MM.1S (cell line): ENCODE results near the gene LAMTOR1.

Experiments
- DNase-seq: peaks from one replicate; pipeline ENCODE4 v3.0.0-alpha.2; 2015
- H2AFZ ChIP-seq: fragments of 300-600 bp; sonication (generic); 2 replicates; pipeline ENCODE4 v1.6.0; 2016; ENCODE audit warnings: antibody characterized with exemption, low read length
- H3F3A ChIP-seq: fragments of 300-600 bp; sonication (generic); 2 replicates; pipeline ENCODE4 v1.6.1; 2016; ENCODE audit warnings: mild to moderate bottlenecking, antibody characterized with exemption, low read length, moderate library complexity, mixed read lengths; ENCODE audit not compliant: insufficient read depth
- H3K27ac ChIP-seq: fragments of 300-600 bp; sonication (generic); 2 replicates; pipeline ENCODE4 v1.5.1; 2016; ENCODE audit warnings: mild to moderate bottlenecking, low read length
- H3K27me3 ChIP-seq: fragments of 300-600 bp; sonication (generic); replicated peaks from 2 replicates; pipeline ENCODE4 v1.6.0; 2016; ENCODE audit warnings: low read length; ENCODE audit not compliant: insufficient read depth
- H3K36me3 ChIP-seq: fragments of 300-600 bp; sonication (generic); replicated peaks from 2 replicates; pipeline ENCODE4 v1.6.1; 2016; ENCODE audit warnings: mild to moderate bottlenecking, low read length, mixed read lengths; ENCODE audit not compliant: insufficient read depth
- H3K4me1 ChIP-seq: fragments of 300-600 bp; sonication (generic); 2 replicates; pipeline ENCODE4 v1.6.1; 2016; ENCODE audit warnings: low read length, mixed read lengths
- H3K4me2 ChIP-seq: fragments of 300-600 bp; sonication (generic); 2 replicates; pipeline ENCODE4 v1.6.0; 2016; ENCODE audit warnings: low read depth, low read length
- H3K4me3 ChIP-seq: fragments of 300-600 bp; sonication (generic); 2 replicates; pipeline ENCODE4 v1.5.1; 2016; ENCODE audit warnings: low read length, mixed read lengths
- H3K79me2 ChIP-seq: fragments of 300-600 bp; sonication (generic); 2 replicates; pipeline ENCODE4 v1.6.1; 2016; ENCODE audit warnings: mixed run types, low read length, mixed read lengths
- H3K9ac ChIP-seq: fragments of 300-600 bp; sonication (generic); 2 replicates; pipeline ENCODE4 v1.6.1; 2016; ENCODE audit warnings: low read length, mixed read lengths
- H3K9me2 ChIP-seq: fragments of 300-600 bp; sonication (generic); replicated peaks from 2 replicates; pipeline ENCODE4 v1.6.1; 2016; ENCODE audit warnings: mild to moderate bottlenecking, low read length, mixed read lengths; ENCODE audit not compliant: insufficient read depth
- H3K9me3 ChIP-seq: fragments of 300-600 bp; sonication (generic); replicated peaks from 2 replicates; pipeline ENCODE4 v1.6.1; 2016; ENCODE audit warnings: mild to moderate bottlenecking, low read length, mixed read lengths; ENCODE audit not compliant: insufficient read depth
- H4K20me1 ChIP-seq: fragments of 300-600 bp; sonication (generic); 2 replicates; pipeline ENCODE4 v1.6.1; 2016; ENCODE audit warnings: mild to moderate bottlenecking, low read length, moderate library complexity, mixed read lengths; ENCODE audit not compliant: insufficient read depth
- EZH2 ChIP-seq: fragments of 300-600 bp; sonication (generic); optimal IDR thresholded peaks from 2 replicates; pipeline ENCODE3; 2017; ENCODE audit warnings: low read depth, mild to moderate bottlenecking, antibody characterized with exemption, low read length, mixed read lengths
- EZH2phosphoT487 ChIP-seq: fragments of 300-600 bp; sonication (generic); IDR thresholded peaks from 2 replicates; pipeline ENCODE4 v1.6.1; 2018; ENCODE audit warnings: antibody characterized with exemption, low read length
- TF ChIP-seq, protein P1 (sequence below): fragments of 300-600 bp; sonication (generic); IDR thresholded peaks from 2 replicates; pipeline ENCODE4 v1.5.1; 2016; ENCODE audit warnings: antibody characterized with exemption, low read length, mixed read lengths

LAMTOR1 gene

GRCh38 chr11:72119198-72119597 lies 16.1 kb upstream of the LAMTOR1 start:
- Histone ChIP-seq H3K79me2 (no peaks in the 10 kb centered on the region), H3K9me3 (no peaks in the 10 kb centered on the region), H3K4me2 (no peak overlapping the region), H3K27ac (no peak overlapping the region), H3F3A (no peaks in the 10 kb centered on the region), H2AFZ (0 out of 2 replicates have a peak overlapping the region, but pooled peaks have one; percentile 15), H3K4me3 (no peak overlapping the region), H4K20me1 (no peaks in the 10 kb centered on the region), H3K27me3 (no peaks in the 10 kb centered on the region), H3K36me3 (no peaks in the 10 kb centered on the region), H3K9me2 (no peaks in the 10 kb centered on the region), H3K4me1 (no peaks in the 10 kb centered on the region), H3K9ac (no peak overlapping the region)
- no peak for DNase-seq
- TF ChIP-seq EZH2phosphoT487 (no peak), EZH2 (no peak)
- TF ChIP-seq, protein P1, sequence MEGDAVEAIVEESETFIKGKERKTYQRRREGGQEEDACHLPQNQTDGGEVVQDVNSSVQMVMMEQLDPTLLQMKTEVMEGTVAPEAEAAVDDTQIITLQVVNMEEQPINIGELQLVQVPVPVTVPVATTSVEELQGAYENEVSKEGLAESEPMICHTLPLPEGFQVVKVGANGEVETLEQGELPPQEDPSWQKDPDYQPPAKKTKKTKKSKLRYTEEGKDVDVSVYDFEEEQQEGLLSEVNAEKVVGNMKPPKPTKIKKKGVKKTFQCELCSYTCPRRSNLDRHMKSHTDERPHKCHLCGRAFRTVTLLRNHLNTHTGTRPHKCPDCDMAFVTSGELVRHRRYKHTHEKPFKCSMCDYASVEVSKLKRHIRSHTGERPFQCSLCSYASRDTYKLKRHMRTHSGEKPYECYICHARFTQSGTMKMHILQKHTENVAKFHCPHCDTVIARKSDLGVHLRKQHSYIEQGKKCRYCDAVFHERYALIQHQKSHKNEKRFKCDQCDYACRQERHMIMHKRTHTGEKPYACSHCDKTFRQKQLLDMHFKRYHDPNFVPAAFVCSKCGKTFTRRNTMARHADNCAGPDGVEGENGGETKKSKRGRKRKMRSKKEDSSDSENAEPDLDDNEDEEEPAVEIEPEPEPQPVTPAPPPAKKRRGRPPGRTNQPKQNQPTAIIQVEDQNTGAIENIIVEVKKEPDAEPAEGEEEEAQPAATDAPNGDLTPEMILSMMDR: no peak

DNA sequence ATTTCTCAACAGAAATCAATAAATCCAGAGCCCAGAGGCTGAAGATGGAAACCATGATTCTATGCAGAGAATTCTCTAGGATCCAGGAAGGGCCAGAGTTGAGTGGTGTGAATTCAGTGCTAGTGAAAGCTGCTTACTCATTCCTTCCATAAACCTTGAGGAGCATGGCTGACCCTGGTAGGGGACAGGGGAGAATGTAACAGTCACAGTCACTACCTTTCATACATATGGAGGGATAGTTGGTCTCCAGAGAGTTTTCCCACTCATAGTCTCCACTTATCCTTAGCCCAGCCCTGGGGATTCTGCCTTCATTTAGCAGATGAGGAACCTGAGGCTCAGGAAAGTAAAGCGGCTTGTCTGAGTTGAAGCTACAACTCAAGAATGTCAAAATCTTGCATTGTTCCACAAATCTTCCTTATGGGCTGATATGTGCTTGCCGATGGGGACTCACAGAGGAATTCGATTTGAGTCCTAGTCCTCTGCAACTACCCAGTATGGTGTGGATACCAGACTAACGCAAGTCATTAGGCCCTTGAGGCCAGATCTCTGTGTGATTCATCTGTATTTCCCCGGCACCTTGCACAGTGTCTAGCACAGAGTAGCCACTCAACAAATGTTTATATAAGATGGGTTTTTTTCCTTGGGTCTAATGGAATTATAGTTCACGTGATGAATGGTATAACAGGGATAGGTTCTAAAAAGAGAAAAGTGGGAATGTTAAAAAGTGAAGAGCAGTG lies 13.1 kb upstream of the LAMTOR1 start:
- Histone ChIP-seq H4K20me1 (no peaks in the 10 kb centered on the region), H3K36me3 (no peaks in the 10 kb centered on the region), H3K4me1 (peaks cover 11% of the 10 kb centered on the region), H3K27me3 (no peaks in the 10 kb centered on the region), H3K9me3 (no peaks in the 10 kb centered on the region), H3F3A (peaks cover 6% of the 10 kb centered on the region; the same call in 1 of the 2 replicates), H3K4me3 (no peak overlapping the region), H3K4me2 (no peak overlapping the region), H3K9ac (no peak overlapping the region), H3K27ac (no peak overlapping the region), H2AFZ (no peak overlapping the region), H3K9me2 (no peaks in the 10 kb centered on the region), H3K79me2 (0 out of 2 replicates have a peak, but pooled peaks cover 4% of the 10 kb centered on the region)
- TF ChIP-seq, protein P1: no peak
- no peak for TF ChIP-seq EZH2phosphoT487
- TF ChIP-seq EZH2: no peak
- no peak for DNase-seq

GRCh38 chr11:72114570-72114969 lies 11.5 kb upstream of the LAMTOR1 start:
- Histone ChIP-seq H3K9ac (no peak overlapping the region), H3K36me3 (no peaks in the 10 kb centered on the region), H2AFZ (no peak overlapping the region), H3K4me1 (peaks cover 13% of the 10 kb centered on the region), H3K27ac (no peak overlapping the region), H4K20me1 (no peaks in the 10 kb centered on the region), H3K27me3 (no peaks in the 10 kb centered on the region), H3K4me2 (no peak overlapping the region), H3K79me2 (peaks cover 8% of the 10 kb centered on the region; the same call in 1 of the 2 replicates), H3F3A (peaks cover 8% of the 10 kb centered on the region; the same call in 1 of the 2 replicates), H3K9me2 (no peaks in the 10 kb centered on the region), H3K4me3 (no peak overlapping the region), H3K9me3 (no peaks in the 10 kb centered on the region)
- DNase-seq: no peak
- TF ChIP-seq EZH2phosphoT487: no peak
- TF ChIP-seq EZH2: no peak
- TF ChIP-seq, protein P1: no peak
